ENCODE results near the gene KRT38. TPM values are rescaled to one million over a fixed set of nuclear protein-coding genes. Genes with fewer than 3 reads are reported as not detected.

KRT38 gene
- total and polyA plus RNA-seq, 4 donors, result not detected

DNA sequence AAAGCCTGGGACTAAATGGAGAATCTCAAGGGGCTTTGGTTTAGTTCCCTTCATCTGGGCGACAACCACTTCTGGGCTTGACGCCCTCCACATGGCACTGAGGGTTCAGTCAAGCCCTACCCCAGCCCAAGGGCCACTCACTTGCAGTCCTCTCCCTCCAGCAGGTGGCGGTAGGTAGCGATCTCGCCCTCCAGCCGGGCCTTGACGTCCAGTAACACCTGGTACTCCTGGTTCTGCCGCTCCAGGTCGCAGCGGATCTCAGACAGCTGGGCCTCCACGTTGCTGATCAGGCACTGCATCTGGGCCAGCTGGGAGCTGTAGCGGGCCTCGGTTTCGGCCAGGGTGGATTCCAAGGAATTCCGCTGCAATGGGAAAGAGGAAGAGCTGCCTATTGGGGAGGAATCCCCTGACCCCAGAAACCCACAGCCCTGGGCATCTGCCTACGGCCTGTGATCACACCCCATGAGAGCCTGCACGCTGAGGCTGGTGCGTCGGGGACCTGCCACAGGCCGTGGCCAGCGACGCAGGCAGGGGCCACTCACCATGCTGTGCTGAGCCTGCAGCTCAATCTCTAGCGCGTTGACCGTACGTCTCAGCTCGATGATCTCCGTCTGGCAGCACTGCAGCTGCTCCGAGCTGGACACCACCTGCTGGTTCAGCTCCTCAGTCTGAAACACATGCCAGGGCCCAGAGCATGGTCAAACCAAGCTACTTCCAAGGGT lies 46.2 kb upstream of the KRT38 start:
- H3K9ac ChIP-seq (ENCODE audit: low read depth in 1 of 2, low read length in 2 of 2), result no peak overlapping the region
- DNase-seq (ENCODE audit: low spot score), result peak; percentile 71
- H3K4me3 ChIP-seq (ENCODE audit: low read depth in 1 of 3, low read length in 3 of 3), result no peak overlapping the region
- WGBS, result 61% methylated on average over 29 of the region's 29 CpGs
- H3K27ac ChIP-seq (ENCODE audit: low read depth in 1 of 2, low read length in 2 of 2), result no peak overlapping the region
- H3K4me1 ChIP-seq (ENCODE audit: control insufficient read depth in 4 of 4, insufficient read depth in 4 of 4, low read length in 3 of 4), result no peaks in the 10 kb centered on the region
- no peaks in the 10 kb centered on the region for H3K9me3 ChIP-seq (ENCODE audit: control insufficient read depth in 4 of 4, low read length in 3 of 4)
- no peaks in the 10 kb centered on the region for H3K36me3 ChIP-seq (ENCODE audit: control insufficient read depth in 4 of 4, insufficient read depth in 3 of 4, low read depth in 1 of 4, low read length in 3 of 4)
- no peaks in the 10 kb centered on the region for H3K27me3 ChIP-seq (ENCODE audit: control insufficient read depth in 4 of 4, insufficient read depth in 4 of 4, low read length in 3 of 4)
- TF ChIP-seq FOXA1 (IDR thresholded peaks at IDR 0.05) (no peak), SP1 (IDR thresholded peaks at IDR 0.05) (no peak), RAD21 (IDR thresholded peaks at IDR 0.05) (peak in 1 of 2 donors; percentile 51)
- TF ChIP-seq, protein P1, sequence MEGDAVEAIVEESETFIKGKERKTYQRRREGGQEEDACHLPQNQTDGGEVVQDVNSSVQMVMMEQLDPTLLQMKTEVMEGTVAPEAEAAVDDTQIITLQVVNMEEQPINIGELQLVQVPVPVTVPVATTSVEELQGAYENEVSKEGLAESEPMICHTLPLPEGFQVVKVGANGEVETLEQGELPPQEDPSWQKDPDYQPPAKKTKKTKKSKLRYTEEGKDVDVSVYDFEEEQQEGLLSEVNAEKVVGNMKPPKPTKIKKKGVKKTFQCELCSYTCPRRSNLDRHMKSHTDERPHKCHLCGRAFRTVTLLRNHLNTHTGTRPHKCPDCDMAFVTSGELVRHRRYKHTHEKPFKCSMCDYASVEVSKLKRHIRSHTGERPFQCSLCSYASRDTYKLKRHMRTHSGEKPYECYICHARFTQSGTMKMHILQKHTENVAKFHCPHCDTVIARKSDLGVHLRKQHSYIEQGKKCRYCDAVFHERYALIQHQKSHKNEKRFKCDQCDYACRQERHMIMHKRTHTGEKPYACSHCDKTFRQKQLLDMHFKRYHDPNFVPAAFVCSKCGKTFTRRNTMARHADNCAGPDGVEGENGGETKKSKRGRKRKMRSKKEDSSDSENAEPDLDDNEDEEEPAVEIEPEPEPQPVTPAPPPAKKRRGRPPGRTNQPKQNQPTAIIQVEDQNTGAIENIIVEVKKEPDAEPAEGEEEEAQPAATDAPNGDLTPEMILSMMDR (IDR thresholded peaks at IDR 0.05; ENCODE audit: low read depth, low read length, missing input control), result no peak

DNA sequence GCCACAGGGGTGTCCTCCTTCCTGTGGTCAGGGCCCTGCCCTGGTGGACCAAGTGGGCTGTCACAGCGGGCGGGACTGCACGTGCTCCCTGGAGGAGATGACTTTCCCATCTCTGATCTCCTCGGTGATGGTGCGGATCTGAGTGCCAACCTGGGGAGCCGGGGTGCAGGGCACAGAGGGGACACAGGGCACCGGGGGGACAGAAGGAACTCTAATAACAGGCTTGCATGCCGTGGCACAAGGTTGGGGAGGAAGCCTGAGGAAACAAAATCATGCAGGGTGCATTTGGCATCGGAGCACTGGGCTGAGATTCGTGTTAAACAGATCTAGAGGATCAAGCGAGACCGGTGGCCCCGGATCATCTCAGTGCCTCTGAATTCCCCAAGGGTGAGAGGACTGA lies 45.5 kb upstream of the KRT38 start:
- TF ChIP-seq RXRA (IDR thresholded peaks at IDR 0.05) (no peak), SP1 (IDR thresholded peaks at IDR 0.05) (no peak), TAF1 (conservative IDR thresholded peaks at IDR 0.05) (no peak), YY1 (IDR thresholded peaks at IDR 0.05) (no peak), HNF4A (conservative IDR thresholded peaks at IDR 0.05) (no peak), NR2F2 (IDR thresholded peaks at IDR 0.05) (no peak), EGR1 (IDR thresholded peaks at IDR 0.05; ENCODE audit: low read depth in 2 of 2) (no peak), HNF4G (IDR thresholded peaks at IDR 0.05) (no peak), FOXA2 (IDR thresholded peaks at IDR 0.05) (no peak)
- TF ChIP-seq, protein P2, sequence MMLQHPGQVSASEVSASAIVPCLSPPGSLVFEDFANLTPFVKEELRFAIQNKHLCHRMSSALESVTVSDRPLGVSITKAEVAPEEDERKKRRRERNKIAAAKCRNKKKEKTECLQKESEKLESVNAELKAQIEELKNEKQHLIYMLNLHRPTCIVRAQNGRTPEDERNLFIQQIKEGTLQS (IDR thresholded peaks at IDR 0.05), result no peak
- TF ChIP-seq, protein P1 (IDR thresholded peaks at IDR 0.05; ENCODE audit: low read depth, low read length, missing input control), result no peak
- TF ChIP-seq, protein P3, sequence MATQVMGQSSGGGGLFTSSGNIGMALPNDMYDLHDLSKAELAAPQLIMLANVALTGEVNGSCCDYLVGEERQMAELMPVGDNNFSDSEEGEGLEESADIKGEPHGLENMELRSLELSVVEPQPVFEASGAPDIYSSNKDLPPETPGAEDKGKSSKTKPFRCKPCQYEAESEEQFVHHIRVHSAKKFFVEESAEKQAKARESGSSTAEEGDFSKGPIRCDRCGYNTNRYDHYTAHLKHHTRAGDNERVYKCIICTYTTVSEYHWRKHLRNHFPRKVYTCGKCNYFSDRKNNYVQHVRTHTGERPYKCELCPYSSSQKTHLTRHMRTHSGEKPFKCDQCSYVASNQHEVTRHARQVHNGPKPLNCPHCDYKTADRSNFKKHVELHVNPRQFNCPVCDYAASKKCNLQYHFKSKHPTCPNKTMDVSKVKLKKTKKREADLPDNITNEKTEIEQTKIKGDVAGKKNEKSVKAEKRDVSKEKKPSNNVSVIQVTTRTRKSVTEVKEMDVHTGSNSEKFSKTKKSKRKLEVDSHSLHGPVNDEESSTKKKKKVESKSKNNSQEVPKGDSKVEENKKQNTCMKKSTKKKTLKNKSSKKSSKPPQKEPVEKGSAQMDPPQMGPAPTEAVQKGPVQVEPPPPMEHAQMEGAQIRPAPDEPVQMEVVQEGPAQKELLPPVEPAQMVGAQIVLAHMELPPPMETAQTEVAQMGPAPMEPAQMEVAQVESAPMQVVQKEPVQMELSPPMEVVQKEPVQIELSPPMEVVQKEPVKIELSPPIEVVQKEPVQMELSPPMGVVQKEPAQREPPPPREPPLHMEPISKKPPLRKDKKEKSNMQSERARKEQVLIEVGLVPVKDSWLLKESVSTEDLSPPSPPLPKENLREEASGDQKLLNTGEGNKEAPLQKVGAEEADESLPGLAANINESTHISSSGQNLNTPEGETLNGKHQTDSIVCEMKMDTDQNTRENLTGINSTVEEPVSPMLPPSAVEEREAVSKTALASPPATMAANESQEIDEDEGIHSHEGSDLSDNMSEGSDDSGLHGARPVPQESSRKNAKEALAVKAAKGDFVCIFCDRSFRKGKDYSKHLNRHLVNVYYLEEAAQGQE (IDR thresholded peaks at IDR 0.05), result no peak
- TF ChIP-seq, protein P4, sequence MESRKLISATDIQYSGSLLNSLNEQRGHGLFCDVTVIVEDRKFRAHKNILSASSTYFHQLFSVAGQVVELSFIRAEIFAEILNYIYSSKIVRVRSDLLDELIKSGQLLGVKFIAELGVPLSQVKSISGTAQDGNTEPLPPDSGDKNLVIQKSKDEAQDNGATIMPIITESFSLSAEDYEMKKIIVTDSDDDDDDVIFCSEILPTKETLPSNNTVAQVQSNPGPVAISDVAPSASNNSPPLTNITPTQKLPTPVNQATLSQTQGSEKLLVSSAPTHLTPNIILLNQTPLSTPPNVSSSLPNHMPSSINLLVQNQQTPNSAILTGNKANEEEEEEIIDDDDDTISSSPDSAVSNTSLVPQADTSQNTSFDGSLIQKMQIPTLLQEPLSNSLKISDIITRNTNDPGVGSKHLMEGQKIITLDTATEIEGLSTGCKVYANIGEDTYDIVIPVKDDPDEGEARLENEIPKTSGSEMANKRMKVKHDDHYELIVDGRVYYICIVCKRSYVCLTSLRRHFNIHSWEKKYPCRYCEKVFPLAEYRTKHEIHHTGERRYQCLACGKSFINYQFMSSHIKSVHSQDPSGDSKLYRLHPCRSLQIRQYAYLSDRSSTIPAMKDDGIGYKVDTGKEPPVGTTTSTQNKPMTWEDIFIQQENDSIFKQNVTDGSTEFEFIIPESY (IDR thresholded peaks at IDR 0.05), result no peak
- 89% methylated on average over 13 of the region's 13 CpGs for WGBS
- no peak for DNase-seq (ENCODE audit: low spot score)

More for the DNA sequence above, 45.5 kb upstream of the KRT38 start:
- H3K9me3 ChIP-seq (ENCODE audit: control insufficient read depth in 4 of 4, low read length in 3 of 4), result no peaks in the 10 kb centered on the region
- H3K27ac ChIP-seq (ENCODE audit: low read depth in 1 of 2, low read length in 2 of 2), result no peak overlapping the region
- no peaks in the 10 kb centered on the region for H3K36me3 ChIP-seq (ENCODE audit: control insufficient read depth in 4 of 4, insufficient read depth in 3 of 4, low read depth in 1 of 4, low read length in 3 of 4)
- no peak overlapping the region for H3K4me3 ChIP-seq (ENCODE audit: low read depth in 1 of 3, low read length in 3 of 3)
- H3K27me3 ChIP-seq (ENCODE audit: control insufficient read depth in 4 of 4, insufficient read depth in 4 of 4, low read length in 3 of 4), result no peaks in the 10 kb centered on the region
- no peak overlapping the region for H3K9ac ChIP-seq (ENCODE audit: low read depth in 1 of 2, low read length in 2 of 2)
- no peaks in the 10 kb centered on the region for H3K4me1 ChIP-seq (ENCODE audit: control insufficient read depth in 4 of 4, insufficient read depth in 4 of 4, low read length in 3 of 4)
